Measurements from ENCODE around the gene VAV1.
"Not testable (repeated sequence)": the region's sequence is repeated elsewhere in the genome, so short reads cannot be mapped to it uniquely, and the experiment has no call there.

Gene VAV1

DNA sequence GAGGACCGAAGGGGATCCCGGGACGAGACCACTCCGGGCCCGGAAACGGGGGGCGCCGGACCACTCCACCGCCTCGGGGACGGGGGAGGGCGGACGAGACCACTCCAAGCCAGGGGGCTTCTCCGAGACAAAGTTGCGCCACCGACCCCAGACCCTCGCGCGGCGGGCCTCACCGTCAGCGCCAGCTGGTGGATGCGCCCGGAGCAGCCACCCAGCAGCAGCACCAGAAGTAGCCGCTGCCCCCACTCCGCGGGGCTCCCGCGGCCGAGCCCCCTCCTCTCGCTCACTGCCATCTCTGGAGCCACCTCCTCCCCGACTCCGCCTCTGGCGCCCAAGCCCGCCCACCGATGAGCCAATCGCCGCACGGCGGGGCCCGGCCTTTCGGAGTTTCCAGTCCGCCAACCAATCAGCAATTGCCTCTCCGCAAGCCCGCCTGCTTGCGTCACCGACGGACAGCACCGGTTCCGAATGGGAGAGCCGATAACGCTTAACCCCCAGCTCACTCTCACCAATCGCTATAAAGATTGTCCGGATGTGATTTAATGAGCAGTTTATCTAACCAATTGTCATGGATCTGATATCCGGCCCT, 35.1 kb upstream of the VAV1 start, which contains the start of gene GPR108:
GPR108 (minus strand) TSS at position 297 of the 589 bp plus-strand sequence; CDS start at position 293, 4 bp downstream.
- DNase-seq, result peak; percentile 100

GRCh38 chr19:6737873-6738786, 34.4 kb upstream of the VAV1 start:
- peak; percentile 90 for DNase-seq

- peak; percentile 90 for DNase-seq
Observed at GRCh38 chr19:6738787-6739389, 33.6 kb upstream of the VAV1 start.

DNA sequence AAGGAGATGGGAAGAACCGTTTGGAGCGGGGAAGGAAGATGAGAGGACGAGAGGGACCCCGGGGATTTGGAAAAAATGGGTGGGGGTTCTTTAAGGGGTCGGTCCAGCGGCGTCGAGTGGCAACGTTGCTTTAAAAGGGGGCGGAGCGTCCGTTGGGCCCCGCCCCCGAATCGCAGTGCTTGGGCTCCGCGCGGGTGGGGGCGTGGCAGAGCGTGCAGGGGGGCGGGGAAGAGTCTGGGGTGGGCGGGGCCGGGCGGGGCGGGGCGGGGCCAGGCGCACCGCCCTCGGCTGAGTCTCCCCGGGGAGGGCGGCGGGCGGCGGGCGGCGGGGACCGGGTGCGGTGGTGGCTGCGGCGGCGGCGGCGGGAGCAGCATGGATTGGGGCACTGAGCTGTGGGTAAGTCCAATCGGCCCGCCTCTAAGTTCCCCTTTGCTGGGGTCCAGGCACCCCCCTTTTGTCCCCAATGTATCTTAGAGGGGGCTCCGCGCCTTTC, 33.1 kb upstream of the VAV1 start, which contains the start of gene TRIP10:
TRIP10 (plus strand) TSS at position 291 of the 493 bp plus-strand sequence; CDS start at position 373, 82 bp downstream.
- peak; percentile 51 for DNase-seq

- no peak for DNase-seq
Observed at GRCh38 chr19:6739883-6740588, 32.5 kb upstream of the VAV1 start.

- no peak for DNase-seq
Observed at GRCh38 chr19:6740589-6741343, 31.7 kb upstream of the VAV1 start.

DNA sequence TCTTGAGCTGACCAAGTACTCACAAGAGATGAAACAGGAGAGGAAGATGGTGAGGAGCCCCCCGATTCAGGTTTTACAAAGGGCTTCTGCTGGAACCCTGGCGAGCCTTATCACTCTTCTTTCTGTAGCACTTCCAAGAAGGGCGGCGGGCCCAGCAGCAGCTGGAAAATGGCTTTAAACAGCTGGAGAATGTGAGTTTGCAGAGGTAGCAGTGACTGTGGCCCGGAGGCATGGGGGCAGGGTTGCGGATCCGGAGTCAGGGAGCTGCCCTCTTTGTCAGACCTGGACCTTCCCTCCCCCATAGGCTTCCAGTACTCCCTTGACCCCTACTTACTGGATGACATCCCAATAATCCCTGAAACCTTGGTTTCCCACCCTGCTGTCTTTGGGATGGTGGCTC, 29.4 kb upstream of the VAV1 start:
- no peak for DNase-seq

- no peak for DNase-seq
Observed at GRCh38 chr19:6743714-6744380, 28.7 kb upstream of the VAV1 start.

- no peak for DNase-seq
Observed at GRCh38 chr19:6744381-6745301, 27.9 kb upstream of the VAV1 start.

GRCh38 chr19:6745965-6746364, 26.5 kb upstream of the VAV1 start:
- no peak for DNase-seq

GRCh38 chr19:6748543-6748942, 24.0 kb upstream of the VAV1 start:
- not testable (repeated sequence) for DNase-seq

- DNase-seq, result no peak
Observed at GRCh38 chr19:6750062-6750461, 22.4 kb upstream of the VAV1 start.

DNA sequence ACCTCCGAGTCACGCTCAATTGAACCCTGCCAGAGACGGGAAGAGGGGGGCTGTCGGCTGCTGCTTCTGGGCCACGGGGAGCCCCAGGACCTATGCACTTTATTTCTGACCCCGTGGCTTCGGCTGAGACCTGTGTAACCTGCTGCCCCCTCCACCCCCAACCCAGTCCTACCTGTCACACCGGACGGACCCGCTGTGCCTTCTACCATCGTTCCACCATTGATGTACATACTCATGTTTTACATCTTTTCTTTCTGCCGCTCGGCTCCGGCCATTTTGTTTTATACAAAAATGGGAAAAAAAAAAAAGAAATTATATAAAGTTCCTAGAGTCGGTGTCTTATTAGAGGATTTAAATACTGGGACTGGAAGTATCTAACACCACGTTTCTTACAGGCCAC, 21.3 kb upstream of the VAV1 start:
- no peak for DNase-seq

- no peak for DNase-seq
Observed at GRCh38 chr19:6752256-6753177, 20.0 kb upstream of the VAV1 start.

DNA sequence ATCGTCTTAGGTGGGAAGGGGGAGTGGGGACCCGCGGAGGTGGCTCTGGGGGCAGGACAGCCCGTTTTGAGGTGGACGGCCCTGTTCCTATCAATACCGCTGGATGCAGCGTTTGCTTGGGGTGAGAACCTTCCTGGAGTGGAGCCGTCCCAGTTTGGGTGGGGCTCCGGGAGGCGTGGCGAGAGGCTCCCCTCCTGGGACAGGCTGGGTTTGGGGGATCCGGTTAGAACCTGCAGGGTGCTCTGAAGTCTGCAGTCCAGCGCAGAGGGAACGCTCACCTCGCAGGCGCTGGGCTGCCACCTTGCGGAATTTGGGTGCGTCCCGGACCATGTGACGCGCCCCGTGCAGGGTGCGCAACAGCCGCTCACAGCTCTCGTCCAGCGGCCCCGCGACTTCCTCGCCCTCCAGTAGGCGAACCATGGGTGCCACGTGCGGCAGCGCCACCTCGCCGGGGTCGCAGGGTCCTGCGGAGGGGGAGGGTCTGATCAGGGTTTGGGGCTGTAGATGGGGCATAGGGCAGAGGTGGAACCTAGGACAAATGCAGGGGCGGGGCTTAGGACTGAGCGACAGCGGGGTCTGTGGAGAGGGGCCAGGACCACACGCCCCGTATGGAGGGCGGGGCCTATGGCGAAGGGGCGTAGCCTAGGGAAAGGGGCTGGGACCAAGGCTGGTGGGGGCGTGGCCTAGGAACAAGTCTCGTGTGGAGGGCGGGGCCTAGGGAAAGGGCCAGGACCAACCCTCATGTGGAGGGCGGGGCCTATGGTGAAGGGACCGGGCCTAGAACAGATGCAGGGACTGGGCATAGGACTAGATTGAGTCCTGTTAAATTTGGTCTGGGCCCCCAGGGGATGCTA, 19.1 kb upstream of the VAV1 start:
- DNase-seq, result no peak

DNA sequence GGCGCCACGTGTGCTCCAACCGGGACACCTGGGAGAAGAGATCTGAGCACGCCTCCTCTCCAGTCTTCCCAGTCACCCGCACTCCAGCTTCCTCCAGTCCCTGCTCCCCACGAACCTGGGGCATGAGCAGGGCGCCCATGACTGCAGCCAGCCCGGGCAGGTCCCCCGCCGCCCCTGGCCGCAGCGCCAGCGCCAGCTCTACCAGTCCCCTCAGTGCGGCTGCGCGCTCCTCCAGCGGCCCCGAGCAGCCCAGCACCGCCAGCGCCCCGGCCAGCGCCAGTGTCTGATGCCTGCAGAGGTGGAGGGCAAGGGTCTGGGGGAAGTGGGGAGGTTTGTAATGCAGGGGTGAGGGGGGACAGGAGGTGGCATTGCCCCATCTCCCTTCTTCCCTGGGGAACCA, 18.4 kb upstream of the VAV1 start:
- no peak for DNase-seq

- DNase-seq, result no peak
Observed at GRCh38 chr19:6754653-6755463, 17.6 kb upstream of the VAV1 start.
